Measurements from ENCODE around the gene ZBTB17.
"Not testable (repeated sequence)": the region's sequence is repeated elsewhere in the genome, so short reads cannot be mapped to it uniquely, and the experiment has no call there.

ZBTB17 gene

DNA sequence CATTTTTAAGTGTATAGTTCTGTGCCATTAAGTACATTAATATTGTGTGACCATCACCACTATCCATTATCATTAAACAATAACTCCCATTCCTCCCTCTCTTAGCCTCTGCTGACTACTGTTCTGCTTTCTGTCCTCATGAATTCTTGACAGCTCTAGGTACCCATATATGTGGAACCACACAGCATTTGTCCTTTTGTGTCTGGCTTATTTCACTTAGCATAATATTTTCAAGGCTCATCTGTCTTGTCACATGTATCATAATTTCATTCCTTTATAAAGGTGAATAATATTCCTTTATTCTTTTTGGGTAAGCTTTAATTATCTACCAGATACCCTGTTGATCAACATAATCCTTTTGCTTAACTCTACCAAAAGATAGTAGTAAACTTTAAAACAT is 80.7 kb downstream of the ZBTB17 start:
- TF ChIP-seq, protein P1, sequence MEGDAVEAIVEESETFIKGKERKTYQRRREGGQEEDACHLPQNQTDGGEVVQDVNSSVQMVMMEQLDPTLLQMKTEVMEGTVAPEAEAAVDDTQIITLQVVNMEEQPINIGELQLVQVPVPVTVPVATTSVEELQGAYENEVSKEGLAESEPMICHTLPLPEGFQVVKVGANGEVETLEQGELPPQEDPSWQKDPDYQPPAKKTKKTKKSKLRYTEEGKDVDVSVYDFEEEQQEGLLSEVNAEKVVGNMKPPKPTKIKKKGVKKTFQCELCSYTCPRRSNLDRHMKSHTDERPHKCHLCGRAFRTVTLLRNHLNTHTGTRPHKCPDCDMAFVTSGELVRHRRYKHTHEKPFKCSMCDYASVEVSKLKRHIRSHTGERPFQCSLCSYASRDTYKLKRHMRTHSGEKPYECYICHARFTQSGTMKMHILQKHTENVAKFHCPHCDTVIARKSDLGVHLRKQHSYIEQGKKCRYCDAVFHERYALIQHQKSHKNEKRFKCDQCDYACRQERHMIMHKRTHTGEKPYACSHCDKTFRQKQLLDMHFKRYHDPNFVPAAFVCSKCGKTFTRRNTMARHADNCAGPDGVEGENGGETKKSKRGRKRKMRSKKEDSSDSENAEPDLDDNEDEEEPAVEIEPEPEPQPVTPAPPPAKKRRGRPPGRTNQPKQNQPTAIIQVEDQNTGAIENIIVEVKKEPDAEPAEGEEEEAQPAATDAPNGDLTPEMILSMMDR (conservative IDR thresholded peaks at IDR 0.05; ENCODE audit: low read depth, low read length) = no peak
- no peak for DNase-seq (ENCODE audit: low read depth)
- H3K4me3 ChIP-seq (ENCODE audit: low read length) = no peak overlapping the region

DNA sequence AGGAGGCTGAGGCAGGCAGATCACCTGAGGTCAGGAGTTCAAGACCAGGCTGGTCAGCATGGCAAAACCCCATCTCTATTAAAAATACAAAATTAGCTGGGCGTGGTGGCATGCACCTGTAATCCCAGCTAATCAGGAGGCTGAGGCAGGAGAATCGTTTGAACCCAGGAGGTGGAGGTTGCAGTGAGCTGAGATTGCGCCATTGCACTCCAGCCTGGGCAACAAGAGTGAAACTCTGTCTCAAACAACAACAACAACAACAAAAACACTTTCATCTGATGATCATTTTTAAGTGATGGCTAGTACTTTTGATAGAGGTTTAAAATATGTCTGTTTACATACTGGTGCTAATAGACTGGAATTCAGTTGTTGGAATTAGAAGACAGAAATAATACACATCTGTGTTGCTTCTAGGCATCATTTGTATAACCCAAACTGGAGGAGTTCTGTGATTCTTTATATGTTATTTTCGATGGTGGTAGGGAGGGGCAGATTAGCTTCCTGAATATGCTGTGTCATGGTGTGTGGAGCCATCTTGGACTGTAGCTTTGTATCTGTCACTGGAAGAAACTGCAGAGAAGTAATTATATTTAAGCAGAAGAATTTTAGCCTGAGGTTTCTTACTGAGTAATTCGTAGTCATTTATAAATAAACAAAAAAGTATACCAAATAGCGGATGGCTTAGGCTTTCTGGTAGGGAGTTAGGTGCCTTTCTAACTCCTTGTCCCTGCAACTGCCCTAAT is 82.9 kb downstream of the ZBTB17 start:
- DNase-seq (ENCODE audit: low read depth); H3K4me3 ChIP-seq (ENCODE audit: low read length): not testable (repeated sequence)

Measured in retinal pigment epithelial cell (primary cell).